Activated CD4-positive, alpha-beta T cell treated with anti-CD3 and anti-CD28 coated beads, Interleukin-2, amount 50 U/mL, for 48 hours (primary cell): Measurements from ENCODE around the gene SDHA.
A peak's percentile ranks its signal among the peaks of the same experiment; 100 is the strongest.
"Not testable (repeated sequence)": the region's sequence is repeated elsewhere in the genome, so short reads cannot be mapped to it uniquely, and the experiment has no call there.

ENCODE experiments used
- DNase-seq, 2 experiments: peaks; one replicate each; pipeline ENCODE4 v3.0.0-alpha.2; 2020

The SDHA gene

DNA sequence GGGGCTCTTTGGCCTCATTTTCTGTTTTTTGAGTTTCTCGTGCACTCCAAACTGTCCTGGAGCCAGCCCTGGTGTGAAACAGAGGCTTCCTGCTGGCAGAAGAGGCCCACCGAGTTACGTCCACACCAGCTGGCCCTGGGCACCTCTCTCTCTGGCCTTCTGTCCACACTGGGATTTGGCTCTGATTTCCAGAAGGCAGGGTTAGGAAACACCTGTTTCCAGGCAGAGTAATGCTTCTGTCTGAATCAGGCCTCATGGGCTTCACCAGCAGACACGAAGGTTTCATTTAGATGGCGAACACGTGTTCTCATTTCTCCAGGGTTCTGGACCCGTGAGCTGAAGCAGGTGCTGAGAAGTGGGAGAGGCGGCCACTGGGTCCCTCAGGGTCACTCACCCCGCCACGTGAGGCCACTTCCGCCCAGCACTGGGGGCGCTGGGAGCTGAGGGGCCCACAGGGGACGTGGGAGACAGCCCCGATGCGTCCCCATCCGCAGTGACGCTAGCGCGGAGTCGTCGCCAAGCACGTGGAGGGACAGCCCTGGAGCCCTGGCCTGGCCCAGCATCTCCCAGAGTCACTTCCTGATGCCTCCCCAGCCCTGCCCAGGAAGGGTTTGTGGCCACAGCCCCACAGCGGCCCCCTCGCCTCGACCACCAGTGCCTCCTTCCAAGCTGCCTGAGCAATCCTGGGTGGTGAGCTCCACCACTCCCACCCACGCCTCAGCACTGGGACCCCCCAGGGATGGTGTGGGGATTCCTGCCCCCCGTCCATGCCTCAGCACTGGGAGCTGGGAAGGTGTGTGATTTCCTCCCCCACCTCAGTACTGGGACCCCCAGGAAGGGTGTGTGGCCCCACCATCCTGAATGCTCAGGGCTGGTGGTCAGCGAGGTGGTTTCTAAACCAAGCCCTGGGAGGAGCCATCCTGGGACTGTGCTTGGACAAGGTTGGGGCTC lies 31.8 kb upstream of the SDHA start:
- no peak for DNase-seq

GRCh38 chr5:187042-187431 lies 31.1 kb upstream of the SDHA start:
- DNase-seq: no peak

GRCh38 chr5:187617-188451 lies 30.3 kb upstream of the SDHA start:
- no peak for DNase-seq

- DNase-seq: peak; percentile 93 to 94
These were observed 29.3 kb upstream of the SDHA start for GRCh38 chr5:188488-189481.

DNA sequence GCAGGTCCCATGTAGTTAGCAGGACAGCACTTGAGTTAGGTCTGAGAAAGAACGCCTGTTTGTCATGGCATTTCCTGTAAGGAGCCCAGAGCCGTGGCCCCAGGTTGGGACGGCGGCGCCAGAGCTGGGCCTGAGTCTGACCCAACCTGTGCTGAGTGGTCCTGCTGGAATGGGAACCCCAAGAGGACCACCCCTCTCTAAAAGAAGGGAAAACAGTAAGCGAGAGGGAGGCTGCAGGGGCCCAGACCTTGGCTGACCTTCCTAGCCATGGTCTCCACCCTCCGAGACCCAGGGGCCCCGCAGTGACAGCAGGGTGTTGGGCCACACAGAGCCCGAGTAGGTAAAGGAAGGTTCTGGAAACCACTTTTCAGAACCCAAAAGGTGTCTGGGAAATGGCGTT lies 28.6 kb upstream of the SDHA start:
- DNase-seq: no peak

GRCh38 chr5:189976-190365 lies 28.1 kb upstream of the SDHA start:
- no peak for DNase-seq

DNA sequence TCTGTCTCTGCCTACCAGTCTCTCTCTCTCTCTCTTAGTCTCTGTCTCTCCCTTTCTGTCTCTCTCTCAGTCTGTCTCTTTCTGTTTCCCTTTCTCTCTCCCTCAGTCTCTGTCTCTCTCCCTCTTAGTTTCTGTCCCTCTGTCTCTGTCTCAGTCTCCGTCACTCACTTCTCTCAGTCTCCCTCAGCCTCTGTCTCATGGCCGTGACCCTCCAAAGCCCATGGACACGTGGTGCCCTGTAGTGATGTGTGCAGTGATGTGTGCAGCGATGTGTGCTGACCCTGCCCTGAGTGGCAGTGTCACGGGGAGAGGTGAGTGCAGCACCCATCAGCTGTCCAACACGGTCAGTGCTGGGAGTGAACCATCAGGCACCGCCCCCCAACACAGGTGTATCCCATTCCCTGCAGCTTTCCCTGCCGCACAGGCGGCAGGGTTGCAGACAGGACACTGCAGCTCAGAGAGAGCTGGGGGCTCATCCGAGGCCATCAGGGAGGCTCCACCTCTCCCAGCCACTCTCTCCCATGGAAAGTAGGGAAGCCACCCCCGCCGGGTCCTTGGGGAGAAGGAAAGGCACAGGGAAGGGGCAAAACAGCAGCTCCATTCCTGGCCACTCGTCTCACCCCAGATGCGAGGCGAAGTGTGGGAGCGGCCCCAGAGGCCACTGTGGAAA lies 27.6 kb upstream of the SDHA start:
- no peak for DNase-seq

GRCh38 chr5:191036-191948 lies 26.8 kb upstream of the SDHA start, which contains the start of gene LRRC14B:
TSS of gene LRRC14B (plus strand) at chr5:191495. CDS start at chr5:191539, 44 bp downstream.
- DNase-seq: no peak

GRCh38 chr5:191949-192690 lies 26.0 kb upstream of the SDHA start:
- no peak for DNase-seq

DNA sequence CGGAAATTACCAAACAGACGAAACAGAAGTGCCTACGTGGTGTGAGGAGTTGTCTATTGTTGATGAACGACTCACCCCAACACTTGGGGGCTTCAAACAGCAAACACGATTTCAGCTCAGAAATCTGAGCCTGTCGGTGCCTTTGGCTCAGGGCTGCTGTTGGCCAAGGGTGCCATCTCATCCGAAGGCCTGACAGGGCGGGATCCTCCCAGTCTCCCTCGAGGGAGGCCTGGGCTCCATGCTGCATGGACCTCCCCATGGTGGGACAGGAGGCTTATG lies 25.5 kb upstream of the SDHA start:
- no peak for DNase-seq

DNA sequence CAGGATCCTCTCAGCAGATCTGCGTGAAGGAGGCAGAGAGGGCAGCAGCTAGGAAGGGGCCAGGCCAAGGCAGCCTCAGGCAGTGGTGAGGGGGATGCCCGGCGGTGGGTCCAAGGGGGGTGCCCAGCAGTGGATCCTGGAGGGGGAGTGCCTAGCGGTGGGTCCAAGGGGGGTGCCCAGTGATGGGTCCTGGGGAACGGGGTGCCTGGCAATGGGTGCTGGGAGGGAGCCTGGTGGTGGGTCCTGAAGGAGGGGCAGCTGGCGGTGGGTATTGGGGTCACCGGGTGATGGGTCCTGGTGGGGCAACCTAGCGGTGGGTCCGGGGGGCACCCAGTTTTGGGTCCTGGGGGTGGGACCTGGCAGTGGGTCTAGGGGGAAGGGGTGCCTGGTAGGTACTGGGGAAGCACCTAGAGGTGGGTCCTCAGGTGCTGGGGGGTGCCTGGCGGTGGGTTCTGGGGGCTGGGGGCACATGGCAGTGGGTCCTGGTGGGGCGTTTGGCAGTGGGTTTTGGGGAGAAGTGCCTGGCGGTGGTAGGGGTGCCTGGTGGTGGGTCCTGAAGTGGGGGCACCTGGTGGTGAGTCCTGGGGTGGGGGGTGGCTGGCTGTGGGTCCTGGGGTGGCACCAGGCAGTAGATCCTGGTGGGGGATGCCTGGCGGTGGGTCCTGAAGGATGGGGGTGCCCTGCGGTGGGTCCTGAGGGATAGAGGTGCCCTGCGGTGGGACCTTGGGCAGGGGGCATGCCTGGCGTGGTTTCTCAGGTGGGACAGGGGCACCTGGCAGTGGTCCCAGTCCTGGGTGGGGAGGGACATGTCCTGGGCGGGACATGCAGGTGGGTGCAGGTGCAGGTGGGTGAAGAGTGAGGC lies 24.9 kb upstream of the SDHA start:
- no peak for DNase-seq

DNA sequence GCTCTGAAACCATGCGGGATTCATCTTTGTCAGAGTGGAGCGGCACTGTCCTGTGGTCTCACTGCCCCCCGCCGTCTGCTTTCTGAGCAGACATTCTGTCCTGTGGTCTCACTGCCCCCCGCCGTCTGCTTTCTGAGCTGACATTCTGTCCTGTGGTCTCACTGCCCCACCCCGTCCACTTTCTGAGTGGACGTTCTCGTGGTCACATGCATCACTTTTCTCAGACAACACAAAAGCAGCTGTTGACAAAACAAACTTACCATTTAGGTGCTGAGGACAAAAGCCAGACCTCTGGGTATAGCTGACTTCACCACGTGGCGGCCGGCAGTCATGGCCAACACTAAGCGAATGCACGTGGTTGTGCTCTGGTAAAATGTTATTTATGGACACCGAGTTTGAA lies 24.0 kb upstream of the SDHA start:
- DNase-seq: no peak

GRCh38 chr5:194603-195209 lies 23.4 kb upstream of the SDHA start:
- no peak for DNase-seq

DNA sequence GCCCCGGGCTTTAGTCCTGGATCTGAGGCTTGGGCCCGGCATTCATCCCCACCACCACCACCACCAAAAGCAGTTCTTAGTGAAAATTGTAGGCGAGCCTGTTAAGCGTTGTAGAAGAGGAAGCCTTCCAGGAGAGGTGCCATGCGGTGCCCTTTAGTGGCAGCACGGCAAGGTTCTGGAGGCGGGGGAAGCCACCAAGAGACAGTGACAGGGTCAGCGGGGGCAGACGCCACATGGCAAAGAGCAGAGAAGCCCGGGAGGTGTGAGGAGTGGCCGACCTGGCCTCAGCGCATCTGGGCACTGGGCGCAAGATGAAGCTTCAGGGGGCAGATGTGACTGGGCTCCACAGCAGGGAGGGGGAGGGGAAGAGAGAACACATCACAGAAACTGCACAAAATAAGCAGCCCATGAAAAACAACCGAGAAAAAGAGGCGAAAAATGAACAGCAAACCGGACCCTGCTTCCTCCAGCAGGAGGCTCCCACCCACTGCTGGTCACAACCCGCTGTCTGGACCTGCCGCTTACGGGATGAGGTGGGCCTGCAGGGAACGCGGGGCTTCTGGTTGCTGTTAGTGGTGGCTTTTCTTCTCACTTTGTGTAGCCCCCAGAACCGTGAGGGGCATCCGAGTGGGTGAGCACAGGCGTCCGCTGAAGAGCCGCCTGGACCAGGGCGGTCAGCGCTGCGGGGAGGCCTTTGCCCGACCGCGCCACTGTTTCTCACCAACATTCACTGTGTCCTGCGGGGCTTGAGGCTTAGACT lies 22.5 kb upstream of the SDHA start:
- no peak for DNase-seq

GRCh38 chr5:196350-196749 lies 21.8 kb upstream of the SDHA start:
- DNase-seq: no peak

GRCh38 chr5:197031-197430 lies 21.1 kb upstream of the SDHA start:
- not testable (repeated sequence) for DNase-seq

GRCh38 chr5:197892-198489 lies 20.1 kb upstream of the SDHA start:
- no peak for DNase-seq
